Inflammatory macrophage (primary cell): ENCODE measurements around the gene SPINK8.

Source experiments
- DNase-seq, 2 donors: peaks; one replicate each; pipeline ENCODE4 v3.0.0-alpha.2; 2020 to 2022

Gene SPINK8

DNA sequence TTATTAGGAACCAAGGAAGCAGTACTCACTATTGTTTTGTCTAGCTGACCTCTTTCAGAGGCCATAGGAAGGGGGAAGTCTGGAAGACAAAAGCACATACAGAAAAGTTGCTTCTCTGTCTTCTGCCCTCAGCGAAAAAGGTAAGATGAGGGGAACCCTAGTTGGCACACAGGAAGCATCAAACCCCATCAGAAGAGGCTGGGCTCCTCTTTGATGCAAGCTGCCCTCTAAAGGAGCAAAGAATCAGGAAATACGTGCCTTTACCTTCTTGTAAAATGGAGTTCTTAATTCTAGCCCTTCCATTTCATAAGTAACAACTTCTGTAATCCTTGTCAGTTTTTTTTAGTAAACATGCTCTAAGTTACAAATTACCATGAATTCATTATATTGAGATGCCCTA is 12.5 kb downstream of the SPINK8 start:
- no peak for DNase-seq

DNA sequence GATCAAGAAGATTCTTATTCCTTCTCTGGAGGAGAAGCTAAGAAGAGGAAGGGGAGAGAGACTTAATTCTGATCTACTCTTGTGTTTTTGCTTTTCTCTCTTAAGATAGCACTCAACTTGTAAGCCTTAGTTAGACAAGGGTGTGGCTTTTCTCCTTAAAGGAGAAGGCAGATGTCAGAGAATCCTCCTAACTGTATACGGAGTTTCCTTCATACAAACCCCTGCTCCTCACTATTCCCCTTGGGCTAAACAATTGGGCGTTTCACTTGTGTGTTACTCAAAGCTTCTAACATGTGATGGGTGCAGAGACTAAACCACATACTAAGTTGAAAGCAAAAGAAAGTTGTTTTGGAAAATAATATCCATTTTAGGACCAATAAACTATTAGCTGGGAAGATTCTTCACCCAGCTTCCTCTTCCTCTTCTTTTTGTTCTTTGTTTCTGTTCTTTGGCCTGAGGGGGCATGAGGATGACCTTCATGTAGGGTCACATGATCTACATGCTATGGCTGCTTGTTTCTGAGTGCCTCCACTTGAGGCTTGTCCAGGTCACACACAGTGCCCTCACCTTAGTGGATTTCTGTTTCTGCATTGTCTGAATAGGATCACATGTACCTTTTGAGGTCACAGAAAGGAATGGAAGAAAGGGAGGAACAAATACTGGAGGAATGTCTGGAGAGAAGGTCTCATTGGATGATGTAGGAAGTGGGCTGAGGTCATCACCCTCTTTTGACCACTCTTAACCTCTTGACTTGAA is 14.6 kb downstream of the SPINK8 start:
- DNase-seq: peak in 1 of 2 donors; percentile 28

DNA sequence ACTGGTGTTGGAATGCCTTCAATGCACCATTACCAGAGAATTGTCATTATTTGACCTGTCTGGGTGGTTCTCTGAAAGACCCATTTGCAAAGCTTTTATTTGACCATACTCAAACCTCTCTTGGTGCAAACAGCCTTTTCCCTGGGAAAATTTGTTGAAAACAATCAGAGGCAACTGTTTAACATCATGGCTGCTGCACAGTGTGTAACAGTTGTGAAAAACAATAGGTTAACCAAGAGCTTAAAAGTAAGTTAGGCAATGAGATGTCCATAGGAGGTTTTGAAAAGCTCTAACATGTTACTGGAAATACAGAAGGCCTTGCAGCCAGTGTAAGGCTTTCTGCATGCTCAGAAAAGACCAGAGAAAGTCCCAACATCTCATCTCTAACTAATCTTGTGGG is 18.9 kb downstream of the SPINK8 start:
- DNase-seq: no peak

DNA sequence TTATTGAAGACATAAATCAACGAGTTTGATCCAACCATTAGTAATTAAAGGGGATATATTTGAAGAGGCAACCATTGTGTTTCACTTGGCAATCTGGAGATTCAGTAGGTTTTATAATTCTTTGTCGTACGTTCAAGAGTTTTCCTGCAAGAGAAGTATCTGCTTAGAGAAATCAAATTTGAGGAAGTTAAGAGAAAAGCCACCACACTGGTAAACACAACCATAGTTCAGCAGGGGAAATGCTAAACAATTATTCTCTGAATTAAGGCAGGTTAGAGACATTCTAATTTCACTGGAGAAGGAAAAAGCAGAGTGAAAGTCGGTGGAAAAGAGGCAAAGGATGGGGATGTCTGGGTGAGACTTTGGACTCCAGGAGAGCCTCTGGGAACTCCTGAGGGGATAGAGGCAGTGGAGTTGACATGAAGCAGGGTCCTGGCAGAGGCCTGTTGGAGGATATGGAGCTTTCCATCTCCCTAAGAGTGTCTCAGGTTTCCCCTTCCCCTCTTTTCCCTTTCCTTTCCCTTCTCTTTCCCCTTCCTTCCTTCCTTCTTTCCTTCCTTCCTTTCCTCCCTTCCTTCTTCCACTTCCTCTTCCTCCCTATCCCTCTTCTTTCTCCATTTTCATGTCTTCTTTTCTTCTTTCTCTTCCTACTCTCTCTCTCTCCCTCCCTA is 26.5 kb downstream of the SPINK8 start:
- DNase-seq: peak; percentile 12 to 31

DNA sequence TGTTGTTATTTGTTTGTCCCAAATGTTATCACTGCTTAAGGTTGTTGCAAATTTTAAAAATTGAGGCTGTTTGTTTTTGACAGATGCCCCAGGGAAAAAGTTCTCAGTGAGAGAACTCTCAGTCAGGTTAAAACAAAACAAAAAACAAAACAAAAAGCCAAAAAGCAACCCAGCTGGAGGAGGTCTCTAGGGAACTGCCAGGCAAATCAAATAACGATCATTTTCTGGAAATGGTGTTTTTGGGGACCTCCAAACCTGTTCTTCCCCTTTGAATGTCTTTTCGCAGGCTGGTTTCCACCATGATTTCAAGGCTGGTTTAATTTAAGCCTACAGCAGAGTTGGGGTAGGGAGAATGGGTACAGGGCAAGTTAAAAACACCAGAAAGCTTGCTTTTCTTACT is 27.2 kb downstream of the SPINK8 start:
- DNase-seq: no peak

DNA sequence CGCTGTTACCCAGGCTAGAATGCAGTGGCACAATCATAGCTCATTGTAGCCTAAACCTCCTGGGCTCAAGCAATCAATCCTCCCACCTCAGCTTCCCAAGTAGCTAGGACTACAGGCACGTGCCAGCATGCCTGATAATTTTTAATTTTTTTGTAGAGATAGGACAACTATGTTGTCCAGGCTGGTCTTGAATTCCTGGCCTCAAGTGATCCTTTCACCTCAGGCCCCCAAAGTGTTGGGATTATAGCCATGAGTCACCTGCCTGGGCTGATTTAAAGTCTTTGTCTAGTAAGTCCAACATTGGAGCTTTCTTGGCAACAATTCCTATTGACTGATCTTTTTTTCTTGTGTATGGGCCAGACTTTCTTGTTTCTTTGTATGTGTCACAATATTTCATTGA is 28.1 kb downstream of the SPINK8 start:
- DNase-seq: no peak

DNA sequence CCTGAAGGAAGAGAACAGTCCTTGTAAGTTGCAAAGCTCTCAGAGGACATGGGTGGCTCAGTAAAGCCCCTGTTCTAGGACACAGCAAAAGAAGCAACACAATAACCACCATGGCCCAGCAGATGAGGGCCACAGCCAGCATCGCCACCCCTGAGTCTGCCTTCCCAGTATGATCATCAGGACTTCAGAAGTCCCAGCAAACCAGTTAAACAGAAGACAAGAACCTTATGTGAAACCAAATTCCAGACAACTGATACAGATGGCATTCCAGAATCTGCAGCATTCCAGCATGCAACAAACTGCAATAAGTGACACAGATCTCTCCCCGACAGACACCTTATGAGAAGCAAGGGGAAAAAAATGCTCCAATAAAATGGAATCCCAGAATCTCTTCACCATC is 30.4 kb downstream of the SPINK8 start:
- DNase-seq: no peak

DNA sequence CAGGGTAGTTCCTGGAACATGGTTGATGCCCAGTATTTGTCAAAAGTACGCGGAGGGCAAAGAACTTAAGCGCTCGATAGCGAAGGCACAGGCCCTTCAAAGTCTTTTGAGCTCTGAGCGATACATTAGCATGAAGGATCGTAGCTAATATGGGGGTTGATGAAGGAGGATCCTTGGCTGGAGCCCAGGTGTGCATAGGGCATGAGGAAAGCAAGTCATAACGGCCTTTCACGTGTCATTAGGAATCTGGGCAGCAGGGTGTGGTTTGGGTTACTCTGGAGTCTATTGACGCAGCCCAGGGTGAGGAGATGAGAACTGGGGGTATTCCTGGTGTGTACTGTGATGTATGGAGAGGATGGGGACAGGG is 31.7 kb downstream of the SPINK8 start:
- DNase-seq: peak in 1 of 2 donors; percentile 11

DNA sequence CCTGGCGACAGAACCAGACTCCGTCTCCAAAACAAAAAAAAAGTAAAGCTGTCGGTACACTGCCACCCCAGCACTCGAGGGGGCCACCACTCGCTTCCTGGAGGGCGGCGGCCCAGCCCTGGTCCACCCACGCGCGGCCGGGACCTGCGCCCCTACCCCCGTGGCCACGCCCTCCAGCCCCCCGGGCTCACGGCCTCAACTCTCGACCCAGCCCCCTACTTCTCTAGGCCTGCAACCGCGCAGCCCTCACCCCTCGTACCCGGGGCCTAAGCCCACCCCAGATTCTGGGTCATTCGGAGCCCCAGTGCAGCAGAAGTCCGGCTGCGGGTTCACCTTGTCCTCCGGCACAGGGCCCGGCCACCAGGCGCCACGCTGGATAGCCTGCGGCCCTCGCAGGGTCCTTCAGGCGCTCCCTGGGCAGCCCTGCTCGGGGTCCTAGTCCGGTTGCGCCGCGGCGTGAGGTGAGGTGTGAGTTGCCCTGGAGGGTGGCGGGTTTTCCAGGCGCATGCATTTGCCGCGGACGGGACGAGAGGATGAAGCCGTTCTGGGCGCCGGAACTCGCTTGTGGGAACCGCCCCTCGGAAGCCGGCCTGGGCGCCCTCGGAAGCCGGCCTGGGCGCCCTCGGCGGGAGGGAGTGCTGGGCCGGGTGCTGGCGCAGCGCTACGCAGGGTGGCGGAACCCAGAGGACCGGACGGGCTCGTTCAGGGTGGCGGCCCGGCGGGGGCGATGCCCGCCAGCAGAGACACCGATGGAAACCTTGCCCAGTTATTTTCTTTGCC is 32.3 kb downstream of the SPINK8 start, which contains the start of gene NME6:
Gene NME6, minus strand, starts transcription at position 348 of the 780 bp plus-strand sequence.
- DNase-seq: peak; percentile 95

DNA sequence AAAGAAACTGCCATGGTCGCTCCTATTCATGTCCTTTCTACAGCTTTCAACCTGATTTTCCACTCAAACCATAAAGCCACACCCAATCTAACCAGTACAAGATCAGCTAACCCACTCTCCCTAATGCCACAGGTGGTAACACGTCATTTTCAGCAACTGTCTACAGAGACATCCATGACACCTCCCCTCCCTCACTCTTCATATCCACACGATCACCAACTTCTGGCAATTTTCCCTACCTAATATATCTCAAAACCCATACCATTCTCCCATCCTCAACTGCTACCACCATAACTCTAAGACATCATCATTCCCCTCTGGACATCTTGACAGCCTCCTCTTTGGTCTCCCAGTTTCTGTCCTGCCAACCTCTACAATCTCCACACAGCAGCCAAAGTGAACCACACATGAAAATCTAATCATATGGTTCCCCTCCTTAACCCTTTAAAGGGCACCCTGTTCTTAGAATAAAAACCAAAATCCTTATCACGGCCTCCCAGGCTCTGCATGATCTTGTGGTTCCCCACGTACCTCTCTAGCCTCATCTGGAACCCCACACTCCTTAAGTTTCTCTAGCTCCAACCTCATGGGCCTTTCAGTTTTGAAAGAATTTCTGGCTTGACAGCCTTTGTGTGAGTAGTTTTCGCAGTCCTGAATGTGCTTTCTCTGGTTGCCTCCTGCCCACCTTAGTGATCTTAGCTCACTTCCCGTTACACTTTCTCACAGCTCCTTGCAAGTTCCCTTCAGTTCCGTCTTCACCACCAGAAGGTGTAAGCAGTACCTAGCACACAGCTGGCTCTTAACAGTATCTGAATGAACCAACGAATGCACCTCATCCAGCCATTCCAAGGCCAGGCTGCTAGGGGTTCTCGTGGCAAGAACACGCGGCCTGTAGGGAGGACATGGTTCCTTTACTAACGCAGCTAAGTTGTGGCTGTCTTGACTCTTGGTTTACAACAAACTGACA is 33.4 kb downstream of the SPINK8 start:
- peak; percentile 25 to 34 for DNase-seq

DNA sequence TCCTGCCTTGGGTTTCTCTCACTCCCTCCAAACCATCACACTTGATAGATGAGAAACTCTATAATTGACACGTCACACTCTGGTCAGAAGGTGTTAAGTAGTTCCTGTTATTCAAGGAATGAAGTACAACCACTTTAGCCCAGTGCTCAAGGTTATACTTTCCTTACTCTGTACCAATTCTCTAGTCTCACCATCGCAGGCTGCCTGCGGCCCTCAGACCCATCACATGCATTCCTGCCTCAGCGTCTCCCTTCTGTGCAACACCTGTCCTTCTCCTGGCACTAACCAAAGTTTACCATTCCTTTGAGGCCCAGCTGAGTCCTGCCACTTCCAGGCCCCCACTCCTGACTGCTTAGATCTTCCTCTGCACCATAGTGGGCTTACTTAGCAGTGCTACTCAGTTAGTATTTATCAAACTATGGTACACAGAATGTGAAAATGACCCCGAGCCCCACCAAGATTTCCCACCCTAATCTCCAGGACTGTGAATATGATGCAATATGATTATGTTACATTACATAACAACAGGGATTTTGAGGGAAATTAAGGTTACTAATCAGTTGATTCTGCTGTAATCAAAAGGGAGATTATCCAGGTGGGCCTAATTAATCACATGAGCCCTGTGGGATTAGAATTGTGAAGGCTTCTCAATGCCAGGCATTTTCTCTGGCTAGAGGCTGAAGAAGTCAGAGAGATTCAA is 36.2 kb downstream of the SPINK8 start:
- DNase-seq: no peak

DNA sequence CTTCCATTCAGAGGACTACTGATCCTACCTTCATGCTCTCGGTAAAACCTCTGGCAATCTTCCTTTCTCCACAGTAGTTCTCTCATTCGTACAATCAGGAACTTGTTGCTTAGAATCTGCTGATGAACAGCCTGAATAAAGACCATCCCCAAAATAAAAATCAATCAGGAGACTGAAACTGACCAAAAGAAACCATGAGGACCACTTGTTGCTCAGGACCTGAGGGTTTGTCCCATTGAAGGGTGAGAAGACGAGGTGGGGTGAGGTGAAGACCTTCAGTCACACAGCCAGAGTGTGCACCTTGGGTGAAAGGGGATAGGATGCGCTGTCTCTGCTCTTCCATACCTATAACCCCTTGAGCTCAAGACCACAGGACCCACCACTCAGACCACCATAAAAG is 36.8 kb downstream of the SPINK8 start:
- no peak for DNase-seq

DNA sequence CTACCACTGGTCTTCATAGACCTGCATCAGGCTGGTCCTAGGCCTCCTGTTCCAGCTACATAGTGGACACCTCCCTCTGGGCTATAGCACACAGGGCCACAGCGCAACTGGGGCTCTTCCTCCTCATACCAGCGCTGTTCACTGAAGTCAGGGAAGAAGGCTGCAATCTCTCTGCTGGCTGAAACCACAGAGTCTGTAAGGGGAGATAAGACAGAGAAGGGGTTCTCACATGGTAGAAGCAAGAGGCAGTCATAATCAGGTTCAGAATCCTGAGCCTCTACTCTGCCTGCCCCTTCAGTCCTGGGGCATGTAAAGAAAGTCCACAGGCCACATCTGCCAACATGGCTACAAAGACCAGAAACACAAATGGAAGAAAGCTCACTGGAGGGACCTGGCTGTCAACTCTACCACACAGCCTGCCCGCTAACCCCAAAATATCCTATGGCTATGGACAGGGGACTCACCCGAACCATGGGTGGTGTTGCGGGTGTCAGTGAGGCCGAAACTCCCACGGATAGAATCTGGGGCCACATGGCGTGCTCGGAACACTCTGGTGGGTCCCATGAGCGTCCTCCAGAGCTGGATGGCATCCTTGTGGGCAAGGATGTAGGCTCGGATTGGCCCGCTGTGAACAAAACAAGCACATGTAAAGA is 38.7 kb downstream of the SPINK8 start:
- no peak for DNase-seq

DNA sequence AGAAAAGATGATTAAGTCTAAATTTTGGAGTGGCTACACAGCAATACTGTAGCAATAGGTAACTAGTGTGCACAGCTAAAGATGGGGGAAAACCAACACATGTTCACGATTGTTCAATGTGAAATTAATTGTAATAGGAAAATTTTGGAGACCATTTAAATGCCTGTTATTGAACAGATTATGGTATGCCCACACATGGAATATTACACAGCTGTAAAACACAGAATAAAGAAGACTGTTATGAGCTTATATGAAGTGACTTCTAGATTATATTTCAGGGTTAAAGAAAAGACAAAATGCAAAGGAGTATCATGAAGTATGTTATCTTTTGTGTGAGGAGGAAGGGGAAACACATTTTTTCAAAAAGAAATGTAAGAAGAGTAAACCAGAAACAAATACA is 43.8 kb downstream of the SPINK8 start:
- no peak for DNase-seq

DNA sequence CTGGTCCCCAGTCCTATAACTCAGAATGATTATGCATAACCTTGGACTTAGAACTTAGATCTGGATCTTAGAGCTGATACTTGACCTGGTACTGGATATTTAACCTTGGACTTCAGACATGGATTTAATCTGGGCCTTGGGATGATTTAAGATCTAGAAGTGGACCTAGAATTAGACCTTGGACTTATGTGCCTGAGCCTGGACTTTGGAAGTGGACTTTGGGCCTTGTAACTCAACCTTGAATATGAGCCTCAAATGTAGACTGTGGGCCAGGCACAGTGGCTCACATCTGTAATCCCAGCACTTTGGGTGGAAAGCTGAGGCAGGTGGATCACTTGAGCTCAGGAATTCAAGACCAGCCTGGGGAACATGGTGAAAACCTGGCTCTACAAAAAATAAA is 46.4 kb downstream of the SPINK8 start:
- DNase-seq: no peak

DNA sequence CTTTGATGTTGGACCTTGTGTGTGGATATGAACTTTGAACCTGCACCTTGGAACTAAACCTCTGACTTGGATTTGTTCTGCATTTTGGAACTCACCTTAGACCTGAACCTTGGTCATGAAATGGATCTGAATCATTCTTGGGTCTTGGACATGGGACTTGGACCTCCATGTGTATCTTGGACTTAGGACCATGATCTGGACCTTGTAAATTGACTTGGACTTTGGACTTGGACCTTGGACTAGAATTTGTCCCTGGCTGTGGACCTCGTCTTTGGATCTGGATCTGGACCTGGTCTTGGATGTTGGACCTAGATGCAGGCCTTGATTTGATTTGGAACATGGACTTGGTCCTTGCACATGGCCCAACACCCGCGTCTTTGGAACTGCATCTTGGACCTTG is 47.2 kb downstream of the SPINK8 start:
- DNase-seq: no peak

DNA sequence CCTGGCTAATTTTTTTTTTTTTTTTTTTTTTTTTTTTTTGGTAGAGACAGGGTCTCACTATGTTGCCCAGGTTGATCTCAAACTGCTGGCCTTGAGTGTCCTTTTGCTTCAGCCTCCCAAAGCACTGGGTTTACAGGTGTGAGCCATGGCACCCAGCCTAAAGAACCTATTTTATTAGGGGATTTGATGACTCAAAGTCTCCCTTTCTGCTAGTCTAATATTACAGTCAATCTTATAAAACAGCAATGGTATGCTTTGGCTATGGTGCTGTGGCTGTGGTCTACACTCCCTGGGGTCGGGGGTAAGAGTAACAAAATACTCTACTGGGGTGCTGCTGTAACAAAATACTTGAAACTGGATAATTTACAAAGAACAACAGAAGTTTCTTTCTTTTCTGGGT is 47.8 kb downstream of the SPINK8 start:
- no peak for DNase-seq

DNA sequence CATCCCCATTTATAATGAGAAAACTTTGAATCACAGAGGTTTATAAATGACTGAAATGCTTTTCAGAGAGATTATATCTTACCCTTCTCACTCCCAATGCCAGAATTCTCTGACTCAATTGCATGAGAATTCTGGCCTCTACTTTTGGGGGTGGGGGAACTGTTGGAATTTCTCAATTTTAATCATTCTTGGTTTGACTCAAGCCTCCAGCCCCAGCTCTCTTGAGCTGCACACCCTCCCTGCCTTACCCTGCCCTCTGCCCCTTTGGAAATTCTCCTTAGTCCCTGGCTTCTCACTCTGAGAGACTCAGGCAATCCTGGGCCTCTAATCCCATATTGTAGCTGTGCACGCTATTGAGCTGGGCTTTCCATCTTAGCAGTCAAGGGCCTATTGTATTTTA is 48.3 kb downstream of the SPINK8 start:
- DNase-seq: no peak

DNA sequence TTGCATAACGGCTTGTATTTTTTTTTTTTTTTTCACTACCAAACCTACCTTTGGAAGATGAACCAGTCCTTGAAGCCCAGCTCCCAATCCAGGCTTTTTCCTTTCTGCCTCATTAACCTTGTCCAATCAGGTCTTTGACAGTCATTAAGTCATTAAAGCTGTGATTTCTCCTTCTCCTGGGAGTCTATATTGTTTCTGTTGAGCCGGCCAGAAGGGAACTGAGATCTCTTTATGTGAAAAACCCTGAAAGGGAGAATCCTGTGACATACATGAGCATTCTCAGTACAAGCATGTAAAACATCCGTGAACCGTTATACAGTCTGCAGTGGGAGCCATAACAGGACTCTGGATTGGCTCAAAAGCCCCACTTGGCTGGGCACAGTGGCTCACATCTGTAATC is 52.6 kb downstream of the SPINK8 start:
- DNase-seq: no peak

DNA sequence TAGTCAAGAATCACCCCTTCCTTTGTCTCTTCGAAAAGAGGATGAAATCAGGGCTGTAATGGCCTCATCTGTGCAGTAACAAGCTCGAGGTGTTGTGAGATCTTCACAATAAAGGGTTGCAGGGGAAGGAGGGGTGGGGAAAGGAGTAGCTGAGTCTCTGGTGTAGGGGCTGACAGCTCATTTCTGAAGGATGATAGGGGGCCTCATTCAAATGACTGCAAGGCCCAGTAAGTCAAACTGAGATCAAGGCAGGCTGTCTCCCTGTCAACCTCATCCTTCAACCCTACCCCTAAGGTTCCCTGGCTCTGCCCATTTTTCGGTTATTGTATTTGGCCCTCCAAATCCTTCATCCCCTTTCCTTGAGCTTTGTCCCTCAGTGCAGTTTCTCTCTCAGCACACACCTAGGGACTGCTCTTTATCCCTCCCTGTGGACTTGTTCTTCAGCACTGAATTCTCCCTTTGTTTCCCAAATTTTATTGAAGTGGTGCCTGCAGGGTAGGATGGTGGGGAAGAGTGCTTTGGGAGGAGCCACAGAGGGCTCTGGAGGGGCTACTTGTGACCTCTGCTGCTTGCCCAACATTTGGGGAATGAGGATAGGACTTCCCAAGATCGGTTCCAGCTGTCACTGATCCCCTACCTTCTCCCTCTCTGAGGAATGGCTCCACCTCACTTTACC is 54.4 kb downstream of the SPINK8 start:
- DNase-seq: no peak
